Activated naive CD4-positive, alpha-beta T cell treated with anti-CD3 and anti-CD28 coated beads, Interleukin-2, amount 10 ng/mL, durations not matched to agents 5 hours and 36 hours (primary cell): ENCODE measurements around the gene BAD. TPM values are rescaled to one million over a fixed set of nuclear protein-coding genes. Genes with fewer than 3 reads are reported as not detected.

Experiments
- total RNA-seq, 2 experiments: library from RNA; stranded (reverse); gene quantifications; one replicate each; pipeline ENCODE4 v1.2.3, GENCODE V29; 2021

Gene BAD
- total RNA-seq = 10 to 100 TPM; 33.1 to 33.7 TPM

GRCh38 chr11:64284048-64284961 is at the start of gene BAD:
BAD (minus strand) TSS chr11:64284665; CDS start chr11:64284368, 297 bp downstream.

DNA sequence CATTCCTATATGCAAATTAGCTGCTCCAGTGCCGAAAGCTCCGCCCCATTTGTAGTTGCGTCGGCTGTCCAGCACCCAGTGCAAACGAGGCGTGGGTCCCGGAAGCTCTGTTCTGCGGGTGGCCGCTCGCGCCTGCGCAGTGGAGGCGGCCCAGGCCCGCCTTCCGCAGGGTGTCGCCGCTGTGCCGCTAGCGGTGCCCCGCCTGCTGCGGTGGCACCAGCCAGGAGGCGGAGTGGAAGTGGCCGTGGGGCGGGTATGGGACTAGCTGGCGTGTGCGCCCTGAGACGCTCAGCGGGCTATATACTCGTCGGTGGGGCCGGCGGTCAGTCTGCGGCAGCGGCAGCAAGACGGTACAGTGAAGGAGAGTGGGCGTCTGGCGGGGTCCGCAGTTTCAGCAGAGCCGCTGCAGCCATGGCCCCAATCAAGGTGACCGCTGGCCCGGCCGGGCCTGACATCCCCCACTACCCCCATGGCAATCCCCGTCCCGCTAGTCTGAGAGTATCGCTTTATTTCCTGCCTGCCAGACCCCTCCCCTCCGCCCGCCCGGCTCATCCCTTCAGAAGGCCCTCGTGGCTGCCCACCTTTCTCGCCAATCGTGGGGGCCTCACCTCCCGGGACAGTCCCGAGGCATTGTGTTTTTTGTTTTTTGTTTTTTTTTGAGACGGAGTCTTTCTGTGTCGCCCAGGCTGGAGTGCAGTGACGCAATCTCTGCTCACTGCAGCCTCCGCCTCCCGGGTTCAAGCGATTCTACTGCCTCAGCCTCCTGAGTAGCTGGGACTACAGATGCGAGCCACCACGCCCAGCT is 33.7 kb upstream of the BAD start, which contains the start of gene PRDX5:
TSS of gene PRDX5 (plus strand) at position 161 of the 805 bp plus-strand sequence. CDS start at position 256, 95 bp downstream.

GRCh38 chr11:64317325-64317960 is 33.0 kb upstream of the BAD start, which contains the start of gene TRMT112:
TRMT112 (minus strand) TSS chr11:64317559; CDS start chr11:64317526, 33 bp downstream.

DNA sequence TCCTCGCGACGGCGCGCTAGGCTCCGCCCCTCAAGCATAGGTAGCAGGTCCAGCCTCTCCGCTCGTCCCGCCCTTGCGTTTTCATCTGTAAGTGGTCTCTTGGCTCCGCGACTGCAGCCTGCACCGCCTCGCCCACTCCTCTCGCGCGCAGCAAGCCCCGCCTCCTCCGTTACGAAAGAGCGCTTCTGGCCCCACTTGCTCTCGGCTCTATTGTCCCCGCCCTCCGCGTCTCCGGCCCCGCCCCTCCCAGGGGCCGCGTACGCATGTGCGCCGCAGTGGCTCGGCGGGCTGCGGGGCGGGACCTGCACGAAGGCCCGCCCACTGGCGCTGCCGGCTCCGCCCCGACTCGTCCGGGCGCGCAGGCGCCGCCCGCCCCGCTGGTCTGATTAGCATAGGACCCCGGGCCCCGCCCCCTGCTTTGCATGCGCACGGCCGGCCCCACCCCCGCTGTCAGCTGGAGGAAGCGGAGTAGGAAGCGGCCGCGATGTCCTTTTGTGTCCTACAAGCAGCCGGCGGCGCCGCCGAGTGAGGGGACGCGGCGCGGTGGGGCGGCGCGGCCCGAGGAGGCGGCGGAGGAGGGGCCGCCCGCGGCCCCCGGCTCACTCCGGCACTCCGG is 20.7 kb upstream of the BAD start, which contains the start of gene ESRRA:
TSS of gene ESRRA (plus strand) at position 450 of the 616 bp plus-strand sequence. CDS start 1,656 bp downstream, outside the sequence.

DNA sequence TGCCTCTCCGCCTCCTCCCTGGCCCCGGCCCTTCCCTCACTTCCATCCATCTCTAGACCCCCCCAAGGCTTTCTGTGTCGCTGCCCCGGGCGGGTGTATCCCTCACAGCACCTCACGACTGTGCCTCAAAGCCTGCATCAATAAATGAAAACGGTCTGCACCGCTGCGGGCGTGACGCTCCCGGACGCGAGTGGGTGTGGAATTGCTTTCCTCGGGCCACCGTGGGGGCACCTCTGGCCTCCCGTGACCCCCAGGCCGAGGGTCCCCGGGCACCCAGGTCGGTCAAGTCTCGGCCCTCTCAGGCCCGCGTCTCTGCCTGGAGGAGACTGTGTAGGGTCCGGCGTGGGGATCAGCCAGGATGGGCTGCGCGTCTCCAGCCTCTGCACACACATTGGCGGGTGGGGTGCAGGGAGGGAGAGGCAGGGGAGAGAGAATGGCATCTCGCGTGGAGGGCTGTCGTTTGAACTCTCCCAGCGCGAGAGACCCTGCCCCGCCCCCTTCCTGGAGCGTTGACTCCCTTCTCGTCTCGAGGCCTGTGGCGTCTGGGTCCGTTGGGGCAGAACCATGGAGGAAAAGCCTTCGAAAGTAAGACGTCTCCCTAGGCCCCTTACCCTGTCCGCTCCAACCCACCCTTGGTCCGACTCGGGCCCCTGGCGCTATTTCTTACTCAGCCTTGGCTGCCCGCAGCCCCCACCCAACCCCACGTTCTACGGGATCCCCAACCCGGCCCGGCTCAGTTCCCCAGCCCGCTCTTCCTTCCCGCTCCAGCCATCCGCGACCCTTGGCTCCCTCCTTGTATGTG is 15.6 kb upstream of the BAD start, which contains the start of gene CATSPERZ:
TSS of gene CATSPERZ (plus strand) at position 512 of the 802 bp plus-strand sequence. CDS start at position 565, 53 bp downstream.

DNA sequence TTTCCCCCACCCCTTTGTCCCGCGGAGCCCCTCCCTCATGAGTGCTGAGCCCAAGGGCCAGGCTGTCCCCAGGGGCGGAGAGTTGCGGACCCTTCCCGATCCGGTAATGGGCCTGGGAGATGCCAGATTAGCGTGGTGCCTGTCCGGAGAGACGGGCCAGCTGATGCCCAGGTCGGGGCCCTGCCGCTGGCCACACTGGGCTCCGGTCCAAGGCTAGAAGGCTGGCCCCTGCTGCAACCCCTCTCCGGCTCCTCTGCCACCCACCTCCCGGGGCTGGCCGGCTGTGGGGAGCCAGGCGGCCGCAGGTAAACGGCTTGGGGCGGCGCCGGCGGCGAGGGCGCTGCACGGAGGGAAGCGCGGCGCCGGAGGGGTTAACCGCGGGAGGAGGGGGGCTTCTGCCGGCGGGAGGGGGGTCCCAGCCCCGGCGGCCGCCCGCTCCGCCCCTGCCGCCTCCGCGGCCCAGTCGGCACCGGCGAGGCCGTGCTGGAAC is 6.8 kb upstream of the BAD start, which contains the start of gene KCNK4:
TSS of gene KCNK4 (plus strand) at position 41 of the 490 bp plus-strand sequence. CDS start 1,717 bp downstream, outside the sequence.

GRCh38 chr11:64284962-64285884 is 758 bp upstream of the BAD start, which contains the start of gene GPR137:
GPR137 (plus strand) TSS chr11:64285848; CDS start chr11:64286525, 677 bp downstream.

DNA sequence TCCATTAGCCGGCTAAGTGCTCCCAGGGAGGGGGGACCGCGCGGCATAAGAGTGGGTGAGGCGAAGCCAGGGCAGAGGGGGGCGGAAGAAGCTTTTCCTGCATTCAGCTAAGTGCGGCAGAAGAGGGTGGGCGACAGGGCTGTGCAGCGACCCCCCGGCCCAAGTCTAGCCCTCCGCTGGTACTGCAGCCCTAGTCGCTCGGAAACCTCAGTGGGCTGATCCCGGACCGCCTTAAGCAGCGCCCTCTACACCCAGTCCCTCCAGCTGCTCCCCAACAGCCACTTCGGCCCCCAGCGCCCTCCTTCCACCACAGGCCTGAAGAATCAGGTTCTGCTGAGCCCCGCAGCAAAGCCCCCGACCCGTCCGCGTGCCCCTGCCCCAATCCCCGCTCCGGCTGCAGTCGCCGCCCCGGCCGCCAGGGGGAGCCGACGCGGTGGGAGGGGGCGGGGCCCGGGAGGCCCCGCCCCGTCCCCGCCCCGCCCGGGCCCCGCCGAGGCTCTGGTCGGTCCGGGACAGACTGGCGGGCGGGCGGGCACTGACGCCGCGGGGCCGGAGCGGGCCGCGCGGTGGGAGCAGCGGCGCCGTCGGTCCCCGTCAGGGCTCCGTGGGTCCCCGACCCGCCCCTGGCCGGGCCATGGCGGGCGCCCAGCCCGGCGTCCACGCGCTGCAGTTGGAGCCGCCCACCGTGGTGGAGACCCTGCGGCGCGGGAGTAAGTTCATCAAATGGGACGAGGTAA is 33.3 kb downstream of the BAD start, which contains the start of gene PLCB3:
TSS of gene PLCB3 (plus strand) at position 515 of the 737 bp plus-strand sequence. CDS start at position 635, 120 bp downstream.

GRCh38 chr11:64246871-64247728 is 37.4 kb downstream of the BAD start, which contains the start of gene PPP1R14B:
PPP1R14B (minus strand) TSS chr11:64246943; CDS start chr11:64246673, 270 bp downstream.

GRCh38 chr11:64240435-64241240 is 43.8 kb downstream of the BAD start, which contains the start of gene FKBP2:
FKBP2 (plus strand) TSS chr11:64241095; CDS start chr11:64242388, 1,293 bp downstream.

DNA sequence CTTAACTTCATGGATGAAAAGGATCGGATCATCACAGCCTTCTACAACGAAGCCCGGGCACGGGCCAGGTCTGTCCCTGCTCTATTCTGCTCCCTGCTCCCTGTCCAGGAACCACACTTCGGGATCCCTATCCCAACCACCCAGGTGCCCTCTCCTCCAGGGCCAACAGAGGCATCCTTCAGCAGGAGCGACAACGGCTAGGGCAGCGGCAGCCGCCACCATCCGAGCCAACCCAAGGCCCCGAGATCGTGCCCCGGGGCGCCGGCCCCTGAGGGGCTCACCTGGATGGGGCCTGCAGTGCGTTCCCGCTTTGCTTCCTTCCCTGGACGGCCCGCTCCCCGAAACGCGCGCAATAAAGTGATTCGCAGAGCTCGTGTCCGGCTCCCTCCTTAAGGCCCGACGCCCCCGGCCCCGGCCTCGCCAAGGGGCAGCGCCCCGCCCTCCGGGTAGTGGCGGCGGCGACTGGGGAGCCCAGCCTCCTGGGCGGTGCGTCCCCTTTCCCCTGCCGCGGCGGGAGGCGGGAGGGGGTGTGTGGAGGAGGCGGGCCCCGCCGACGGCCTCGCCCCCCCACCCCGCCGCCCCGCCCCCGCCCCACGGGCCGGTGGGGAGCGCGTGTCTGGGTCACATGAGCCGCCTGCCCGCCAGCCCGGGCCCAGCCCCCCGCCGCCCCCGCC is 50.4 kb downstream of the BAD start, which contains the start of gene VEGFB:
TSS of gene VEGFB (plus strand) at position 672 of the 674 bp plus-strand sequence. CDS start 250 bp downstream, outside the sequence.

GRCh38 chr11:64230171-64230984 is 54.1 kb downstream of the BAD start, which contains the start of gene DNAJC4:
DNAJC4 (plus strand) TSS chr11:64230548; CDS start chr11:64230855, 307 bp downstream.

DNA sequence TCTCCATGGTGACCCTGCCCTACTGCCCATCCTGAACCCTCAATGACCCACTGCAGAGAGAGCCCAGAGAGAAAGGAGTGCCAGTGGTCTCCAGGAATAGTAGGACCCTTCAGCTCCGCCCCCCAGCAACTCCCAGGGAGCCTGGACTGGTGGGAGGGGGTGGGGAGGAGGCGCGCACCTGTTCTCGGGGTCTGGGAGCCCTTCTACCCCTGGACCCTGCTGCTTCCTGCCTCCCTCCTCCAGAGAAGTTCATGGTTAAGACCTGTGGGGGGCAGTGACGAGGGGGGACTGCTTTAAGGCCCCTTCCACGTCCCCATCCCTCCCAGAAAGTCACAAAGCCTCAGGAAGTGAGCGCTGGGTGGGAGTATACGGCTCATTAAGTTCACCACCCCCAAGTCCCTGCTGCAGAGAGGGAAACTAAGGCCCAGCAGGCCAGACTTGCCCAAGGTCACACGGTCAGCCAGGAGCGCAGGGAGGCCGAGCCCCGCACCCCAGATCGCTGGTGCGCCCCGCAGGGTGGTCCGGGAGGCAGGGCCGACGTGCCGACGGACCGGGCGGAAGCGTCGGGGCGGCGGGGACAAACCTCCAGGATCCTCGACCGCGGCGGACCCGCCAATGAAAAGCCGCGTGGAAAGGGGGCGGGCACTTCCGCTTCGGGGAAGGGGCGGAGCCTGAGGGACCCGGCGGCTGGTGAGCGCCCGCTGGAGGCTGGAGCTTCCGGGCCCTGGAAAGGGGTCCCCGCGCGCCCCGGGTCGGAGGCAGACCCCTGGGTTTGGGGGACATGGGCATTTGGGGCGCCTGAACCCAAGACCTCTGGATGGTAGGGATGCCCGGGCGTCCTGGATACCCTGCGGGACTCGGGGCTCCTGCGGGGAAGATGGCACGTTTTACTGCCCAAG is 58.6 kb downstream of the BAD start, which contains the start of the genes NUDT22 and TRPT1:
TSS of gene NUDT22 (plus strand) at position 667 of the 899 bp plus-strand sequence. CDS start 379 bp downstream, outside the sequence.
TSS of gene TRPT1 (minus strand) at position 579 of the 899 bp plus-strand sequence. CDS start at position 253, 326 bp downstream.

